GM23248 (cell line): ENCODE measurements around the gene TNFSF13B. TPM values are rescaled to one million over a fixed set of nuclear protein-coding genes. Genes with fewer than 3 reads are reported as not detected.

Experiments used
- DNase-seq: peaks from one replicate; pipeline ENCODE4 v3.0.0-alpha.2; 2015
- H2AFZ ChIP-seq: fragments of 200-600 bp; sonication (generic); 2 replicates; pipeline ENCODE4 v1.6.1; 2016; ENCODE audit warnings: antibody characterized with exemption
- H3F3A ChIP-seq: fragments of 200-600 bp; sonication (generic); 2 replicates; pipeline ENCODE4 v1.6.1; 2016; ENCODE audit warnings: mild to moderate bottlenecking, antibody characterized with exemption, mixed run types; ENCODE audit not compliant: insufficient read depth
- H3K27ac ChIP-seq: fragments of 200-600 bp; sonication (generic); 2 replicates; pipeline ENCODE4 v1.5.1; 2016; ENCODE audit warnings: mild to moderate bottlenecking
- H3K27me3 ChIP-seq: fragments of 200-600 bp; sonication (generic); replicated peaks from 2 replicates; pipeline ENCODE4 v1.6.1; 2016; ENCODE audit warnings: mild to moderate bottlenecking; ENCODE audit not compliant: insufficient read depth
- H3K36me3 ChIP-seq: fragments of 200-600 bp; sonication (generic); 2 replicates; pipeline ENCODE4 v1.6.1; 2016; ENCODE audit warnings: low read depth, mild to moderate bottlenecking
- H3K4me1 ChIP-seq: fragments of 200-600 bp; sonication (generic); 2 replicates; pipeline ENCODE4 v1.6.1; 2016; ENCODE audit warnings: mild to moderate bottlenecking; ENCODE audit not compliant: insufficient read depth
- H3K4me2 ChIP-seq: fragments of 200-600 bp; sonication (generic); one replicate; pipeline ENCODE4 v1.6.1; 2016; ENCODE audit warnings: mild to moderate bottlenecking; ENCODE audit not compliant: unreplicated experiment
- H3K4me3 ChIP-seq: fragments of 200-600 bp; sonication (generic); 2 replicates; pipeline ENCODE4 v1.5.1; 2016; ENCODE audit warnings: mild to moderate bottlenecking
- H3K79me2 ChIP-seq: fragments of 200-600 bp; sonication (generic); 2 replicates; pipeline ENCODE4 v1.6.1; 2016; ENCODE audit warnings: mild to moderate bottlenecking; ENCODE audit not compliant: insufficient read depth
- H3K9ac ChIP-seq: fragments of 200-600 bp; sonication (generic); 2 replicates; pipeline ENCODE4 v1.6.1; 2016; ENCODE audit warnings: mild to moderate bottlenecking
- H3K9me2 ChIP-seq: fragments of 200-600 bp; sonication (generic); 2 replicates; pipeline ENCODE4 v1.6.1; 2016; ENCODE audit warnings: mixed run types, mild to moderate bottlenecking, moderate library complexity; ENCODE audit not compliant: insufficient read depth
- H3K9me3 ChIP-seq: fragments of 200-600 bp; sonication (generic); one replicate; pipeline ENCODE4 v1.6.1; 2017; ENCODE audit warnings: low read depth
- H4K20me1 ChIP-seq: fragments of 200-600 bp; sonication (generic); 2 replicates; pipeline ENCODE4 v1.6.0; 2016; ENCODE audit not compliant: insufficient read depth
- EZH2 ChIP-seq: fragments of 200-600 bp; sonication (generic); IDR thresholded peaks from 2 replicates; pipeline ENCODE4 v1.6.1; 2018; ENCODE audit warnings: antibody characterized with exemption, mild to moderate bottlenecking; ENCODE audit not compliant: insufficient read depth, poor library complexity, severe bottlenecking
- EZH2phosphoT487 ChIP-seq: fragments of 200-600 bp; sonication (generic); IDR thresholded peaks from 2 replicates; pipeline ENCODE4 v1.6.1; 2018; ENCODE audit warnings: antibody characterized with exemption, moderate library complexity, mild to moderate bottlenecking, low read depth; ENCODE audit not compliant: insufficient read depth
- WGBS, 2 experiments: methylation state at CpG; one replicate each; pipeline ENCODE4 v1.1.6; 2015 to 2017; ENCODE audit warnings: low lambda C conversion rate in 2 of 2, low coverage in 1 of 2; ENCODE audit errors: missing lambda C conversion rate in 2 of 2; 5-methylcytosine and 5-hydroxymethylcytosine counted together
- in situ Hi-C: fragments of 300-500 bp; cut with MboI; formaldehyde crosslinking; loops from 2 replicates; pipeline ENCODE4 v1.15.0; 2020
- polyA plus RNA-seq: library from polyadenylated mRNA; unstranded; fragments of >200 nt; fragmentation: Nextera tagmentation; extraction: Ambion mirVana; gene quantifications from 2 replicates; pipeline ENCODE4 v1.2.1, GENCODE V29; 2016
- total RNA-seq: library from RNA; depleted of rRNA; stranded (reverse); fragments of >200 nt; shearing (Covaris generic); gene quantifications from 2 replicates; pipeline ENCODE4 v1.2.3, GENCODE V29; 2014

TNFSF13B gene
- total and polyA plus RNA-seq, 2 experiments from 2014 or later, result 0.40 to 2.5 TPM

DNA sequence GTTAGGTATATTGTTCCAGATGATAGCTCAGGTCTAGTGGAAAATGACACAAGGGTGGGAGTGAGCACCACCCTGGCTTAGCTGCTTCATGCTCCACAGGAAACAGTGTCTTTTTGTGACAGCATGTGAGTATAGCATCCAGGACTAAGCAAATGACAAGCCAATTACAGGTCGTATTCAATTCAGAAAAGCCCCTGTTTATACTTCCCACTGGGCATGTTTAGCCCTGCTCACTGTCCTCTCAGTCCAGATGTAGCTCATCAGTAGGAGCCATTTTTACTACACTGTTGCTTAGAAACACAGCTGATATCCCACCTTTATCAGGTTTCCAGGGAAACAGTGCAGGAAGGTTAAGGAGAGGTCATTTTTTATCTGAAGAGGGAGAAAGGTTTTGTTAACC lies 43.3 kb upstream of the TNFSF13B start:
- H3K27me3 ChIP-seq, result no peaks in the 10 kb centered on the region
- no peak for TF ChIP-seq EZH2phosphoT487
- TF ChIP-seq EZH2, result no peak
- H4K20me1 ChIP-seq, result no peaks in the 10 kb centered on the region
- no peaks in the 10 kb centered on the region for H3K9me3 ChIP-seq
- H3K36me3 ChIP-seq, result no peaks in the 10 kb centered on the region
- WGBS, 2 experiments, result 88 to 93% methylated on average over 1 of the region's 1 CpG
- H3K79me2 ChIP-seq, result peaks cover 94% of the 10 kb centered on the region
- no peaks in the 10 kb centered on the region for H3F3A ChIP-seq
- H2AFZ ChIP-seq, result no peak overlapping the region
- no peak overlapping the region for H3K27ac ChIP-seq
- no peak overlapping the region for H3K4me2 ChIP-seq
- DNase-seq, result no peak
- H3K4me1 ChIP-seq, result peaks cover 6% of the 10 kb centered on the region
- in situ Hi-C loops, result no loop called here
- H3K4me3 ChIP-seq, result no peak overlapping the region
- no peak overlapping the region for H3K9ac ChIP-seq
- no peaks in the 10 kb centered on the region for H3K9me2 ChIP-seq

DNA sequence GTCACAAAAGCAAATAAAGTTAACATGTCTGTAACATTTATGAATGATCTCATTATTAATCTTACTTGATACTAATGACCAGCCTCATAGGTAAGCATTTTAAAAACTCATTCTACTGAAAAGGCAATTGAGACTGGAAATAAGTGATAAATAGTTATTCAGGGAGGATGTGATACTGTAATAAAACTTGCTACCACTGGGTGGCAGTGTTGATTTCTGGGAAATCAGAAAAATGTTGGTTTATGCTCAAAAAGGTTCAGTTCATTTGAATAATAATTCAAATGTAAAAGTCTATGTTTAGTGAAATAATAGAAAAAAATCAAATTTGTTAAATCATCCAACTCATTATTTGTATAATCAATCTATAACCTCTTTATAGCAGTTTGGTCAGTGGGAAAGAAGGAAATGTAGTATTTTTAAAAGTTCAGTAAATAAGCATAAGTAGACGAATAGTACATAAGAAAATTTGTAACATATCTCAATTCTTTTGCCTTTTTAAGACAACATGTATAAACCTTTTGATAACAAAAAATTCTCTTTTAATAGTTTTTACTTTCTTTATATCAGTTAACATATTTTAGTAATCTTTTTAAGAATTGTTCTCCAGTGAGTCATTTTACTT lies 41.8 kb upstream of the TNFSF13B start:
- TF ChIP-seq EZH2 (no peak), EZH2phosphoT487 (no peak)
- DNase-seq, result peak; percentile 44
- H2AFZ ChIP-seq, result no peak overlapping the region
- WGBS, 2 experiments, result 86 to 92% methylated on average over 1 of the region's 1 CpG
- no peaks in the 10 kb centered on the region for H4K20me1 ChIP-seq
- in situ Hi-C loops, result no loop called here
- H3K9me2 ChIP-seq, result no peaks in the 10 kb centered on the region
- no peaks in the 10 kb centered on the region for H3K9me3 ChIP-seq
- no peaks in the 10 kb centered on the region for H3K27me3 ChIP-seq
- H3K27ac ChIP-seq, result no peak overlapping the region
- no peak overlapping the region for H3K4me3 ChIP-seq
- H3K79me2 ChIP-seq, result peaks cover 92% of the 10 kb centered on the region
- H3K4me1 ChIP-seq, result peaks cover 6% of the 10 kb centered on the region
- no peaks in the 10 kb centered on the region for H3K36me3 ChIP-seq
- no peaks in the 10 kb centered on the region for H3F3A ChIP-seq
- H3K4me2 ChIP-seq, result peak overlapping the region; percentile 10
- H3K9ac ChIP-seq, result no peak overlapping the region

DNA sequence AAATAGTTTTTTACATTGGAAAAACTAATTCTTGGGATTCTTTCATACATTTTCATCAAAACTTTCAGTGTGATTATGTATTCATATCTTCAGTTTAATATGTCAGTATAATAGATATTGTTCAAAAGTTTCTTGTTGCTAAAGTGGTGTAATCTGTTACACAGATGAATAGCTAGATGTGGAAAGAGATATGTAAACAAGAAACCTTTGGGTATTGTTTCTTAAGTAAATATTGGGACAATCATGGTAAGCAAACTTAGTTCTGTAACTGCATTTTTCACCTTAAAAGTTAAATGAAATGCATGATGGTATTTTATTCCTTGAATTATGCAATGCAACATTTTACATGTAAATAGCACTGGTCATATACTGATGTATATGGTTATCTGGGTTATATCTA lies 39.1 kb upstream of the TNFSF13B start:
- Histone ChIP-seq H3K9me2 (no peaks in the 10 kb centered on the region), H3K4me1 (peaks cover 6% of the 10 kb centered on the region), H3K4me2 (no peak overlapping the region), H4K20me1 (no peaks in the 10 kb centered on the region), H3K27ac (no peak overlapping the region), H3K27me3 (no peaks in the 10 kb centered on the region), H3K9me3 (no peaks in the 10 kb centered on the region), H3K9ac (no peak overlapping the region), H2AFZ (no peak overlapping the region), H3K4me3 (no peak overlapping the region), H3K36me3 (no peaks in the 10 kb centered on the region), H3K79me2 (peaks cover 73% of the 10 kb centered on the region), H3F3A (no peaks in the 10 kb centered on the region)
- TF ChIP-seq EZH2 (no peak), EZH2phosphoT487 (no peak)
- in situ Hi-C loops, result no loop called here
- no peak for DNase-seq

DNA sequence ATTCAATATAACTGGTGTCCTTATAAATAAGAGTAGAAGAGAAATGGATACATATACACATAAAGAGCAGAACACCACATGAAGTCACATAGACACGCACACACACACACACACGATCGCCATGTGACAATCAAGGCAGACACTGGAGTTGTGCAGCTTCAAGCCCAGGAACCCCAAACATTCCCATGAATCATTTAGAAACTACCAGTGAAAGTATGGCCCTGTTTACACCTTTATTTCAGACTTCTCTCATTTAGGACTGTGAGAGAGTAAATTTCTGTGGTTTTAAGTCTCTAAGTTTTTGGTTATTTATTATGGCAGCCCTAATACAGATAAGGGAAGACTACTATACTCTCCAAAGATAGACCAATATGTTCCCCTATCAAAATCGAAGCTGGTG lies 20.4 kb upstream of the TNFSF13B start:
- Histone ChIP-seq H3K9me2 (no peaks in the 10 kb centered on the region), H3K27ac (no peak overlapping the region), H3K4me1 (no peaks in the 10 kb centered on the region), H3K9ac (no peak overlapping the region), H3F3A (no peaks in the 10 kb centered on the region), H3K27me3 (no peaks in the 10 kb centered on the region), H4K20me1 (no peaks in the 10 kb centered on the region), H3K4me3 (no peak overlapping the region), H3K79me2 (no peaks in the 10 kb centered on the region), H3K9me3 (no peaks in the 10 kb centered on the region), H2AFZ (no peak overlapping the region), H3K4me2 (no peak overlapping the region), H3K36me3 (0 out of 2 replicates have a peak, but pooled peaks cover 3% of the 10 kb centered on the region)
- DNase-seq, result no peak
- TF ChIP-seq EZH2phosphoT487 (no peak), EZH2 (no peak)
- WGBS, 2 experiments, result 69 to 72% methylated on average over 4 of the region's 4 CpGs
- in situ Hi-C loops, result no loop called here

DNA sequence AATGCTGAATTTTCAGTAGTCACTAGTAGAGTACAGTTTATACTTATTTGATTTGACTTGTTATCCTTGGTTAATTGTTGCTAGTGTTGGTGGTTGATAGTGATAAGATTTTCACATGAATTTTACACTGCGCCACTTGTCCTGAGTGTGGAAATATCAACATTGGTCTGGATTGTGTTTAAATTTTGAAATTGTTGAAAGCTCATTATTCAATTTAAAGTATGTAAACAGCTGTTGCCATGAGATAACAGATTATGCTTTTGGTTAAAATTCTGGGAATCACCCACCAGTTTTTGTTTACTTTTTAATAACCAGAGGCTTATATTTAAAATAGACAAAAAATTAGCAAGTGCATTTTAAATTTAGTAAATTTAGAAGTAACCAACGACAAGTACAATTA lies 12.3 kb upstream of the TNFSF13B start:
- Histone ChIP-seq H3K4me1 (no peaks in the 10 kb centered on the region), H3K4me2 (no peak overlapping the region), H3K36me3 (no peaks in the 10 kb centered on the region), H3K27ac (no peak overlapping the region), H3K4me3 (no peak overlapping the region), H3K9ac (no peak overlapping the region), H2AFZ (no peak overlapping the region), H3K9me2 (no peaks in the 10 kb centered on the region; the same call in 1 of the 2 replicates), H3K79me2 (no peaks in the 10 kb centered on the region), H4K20me1 (no peaks in the 10 kb centered on the region), H3K27me3 (no peaks in the 10 kb centered on the region), H3K9me3 (no peaks in the 10 kb centered on the region), H3F3A (no peaks in the 10 kb centered on the region)
- in situ Hi-C loops, result no loop called here
- TF ChIP-seq EZH2 (no peak), EZH2phosphoT487 (no peak)
- no peak for DNase-seq
- 52 to 53% methylated on average over 2 of the region's 2 CpGs for WGBS, 2 experiments
